Gastrocnemius medialis (tissue), 4 donors: Measurements from ENCODE around the gene AUTS2. TPM values are rescaled to one million over a fixed set of nuclear protein-coding genes. Genes with fewer than 3 reads are reported as not detected.
A peak's percentile ranks its signal among the peaks of the same experiment; 100 is the strongest.

Experiments used
- ATAC-seq, 2 donors: fragments of 150-250 bp; one replicate each; pipeline ENCODE4 v1.9.1; 2016
- DNase-seq, 2 donors: peaks; one replicate each; pipeline ENCODE4 v3.0.0-alpha.2; 2019
- H3K27ac ChIP-seq, 4 donors: fragments of 200-600 bp; sonication (generic); 1 replicate in 1 of 4; 2 replicates in 3 of 4; pipeline ENCODE4 v1.5.1; 2016 to 2018; ENCODE audit warnings: mild to moderate bottlenecking in 2 of 4, moderate library complexity in 1 of 4
- H3K27me3 ChIP-seq, 3 donors: fragments of 200-600 bp; sonication (generic) in 2 of 3; 1 replicate in 1 of 3; 2 replicates in 2 of 3; pipeline versions ENCODE4 v1.5.1 to v1.6.0; 2016 to 2019; ENCODE audit warnings: mild to moderate bottlenecking in 1 of 3, moderate library complexity in 1 of 3
- H3K36me3 ChIP-seq, 2 donors: fragments of 200-600 bp; sonication (generic) in 1 of 2; one replicate each; pipeline ENCODE4 v1.5.1; 2017 to 2018
- H3K4me1 ChIP-seq, 2 donors: fragments of 200-600 bp; sonication (generic) in 1 of 2; one replicate each; pipeline ENCODE4 v1.5.1; 2016 to 2017; ENCODE audit warnings: mild to moderate bottlenecking in 2 of 2
- H3K4me3 ChIP-seq, 4 donors: fragments of 200-600 bp; sonication (generic) in 3 of 4; 1 replicate in 1 of 4; 2 replicates in 3 of 4; pipeline ENCODE4 v1.5.1; 2016 to 2019; ENCODE audit warnings: mild to moderate bottlenecking in 2 of 4
- H3K9me3 ChIP-seq, 3 donors: fragments of 200-600 bp; sonication (generic) in 2 of 3; 1 replicate in 1 of 3; 2 replicates in 2 of 3; pipeline ENCODE4 v1.5.1; 2016 to 2019
- POLR2A ChIP-seq, 2 donors: fragments of 450-650 bp; IDR thresholded peaks; one replicate each; pipeline ENCODE4 v1.6.1; 2017; ENCODE audit warnings: antibody characterized with exemption in 2 of 2, mild to moderate bottlenecking in 2 of 2, moderate library complexity in 2 of 2
- in situ Hi-C, 4 donors: fragments of 200-750 bp; cut with MboI; loops; one replicate each; pipeline versions ENCODE4 v1.15.0 to v1.8.0; 2017; ENCODE audit warnings: low sequenced_read_pairs in 4 of 4
- intact Hi-C: fragments of 100-400 bp; cut with DNase I; formaldehyde crosslinking; loops from one replicate; pipeline ENCODE4 v1.15.1; 2023; ENCODE audit warnings: low total_unique reads
- total RNA-seq, 4 donors: library from RNA; depleted of rRNA; stranded (reverse); fragments of >200 nt; gene quantifications; one replicate each; pipeline versions ENCODE4 v1.1.0 to v1.2.3, GENCODE V29; 2016
- TF ChIP-seq, protein P1 (sequence below), 5 experiments: fragments of 450-650 bp in 3 of 5; fragments of 200-600 bp in 2 of 5; sonication (generic) in 2 of 5; IDR thresholded peaks in 4 of 5; conservative IDR thresholded peaks in 1 of 5; 1 replicate in 4 of 5; 2 replicates in 1 of 5; pipeline ENCODE4 v1.5.1; 2016 to 2019; ENCODE audit warnings: antibody characterized with exemption in 5 of 5, mild to moderate bottlenecking in 3 of 5, moderate library complexity in 3 of 5

Gene AUTS2
- total RNA-seq, 4 donors from 2014 or later: 2.5 to 16.2 (median 8.5) TPM

DNA sequence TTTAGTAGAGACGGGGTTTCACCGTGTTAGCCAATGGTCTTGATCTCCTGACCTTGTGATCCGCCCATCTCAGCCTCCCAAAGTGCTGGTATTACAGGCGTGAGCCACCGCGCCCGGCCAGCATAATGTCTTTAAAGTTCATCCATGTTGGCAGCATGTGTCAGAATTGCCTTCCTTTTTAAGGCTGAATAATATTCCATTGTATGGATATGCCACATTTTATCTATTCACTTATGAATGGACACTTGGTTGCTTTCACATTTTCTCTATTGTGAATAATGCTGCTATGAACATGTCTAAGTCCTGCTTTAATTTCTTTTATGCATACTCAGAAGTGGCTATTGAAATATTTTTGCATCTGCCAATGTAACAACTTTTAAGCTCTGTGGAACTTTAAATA lies 779.7 kb downstream of the AUTS2 start:
- Histone ChIP-seq H3K9me3 (no peaks in the 10 kb centered on the region), H3K4me1 (no peaks in the 10 kb centered on the region), H3K4me3 (no peak overlapping the region), H3K36me3 (no peaks in the 10 kb centered on the region), H3K27ac (no peak overlapping the region), H3K27me3 (no peaks in the 10 kb centered on the region)
- ATAC-seq (no peak), DNase-seq (no peak)
- in situ Hi-C loops (no loop called here), intact Hi-C loops (no loop called here)
- no peak for TF ChIP-seq POLR2A (IDR thresholded peaks at IDR 0.05)
- TF ChIP-seq, protein P1, sequence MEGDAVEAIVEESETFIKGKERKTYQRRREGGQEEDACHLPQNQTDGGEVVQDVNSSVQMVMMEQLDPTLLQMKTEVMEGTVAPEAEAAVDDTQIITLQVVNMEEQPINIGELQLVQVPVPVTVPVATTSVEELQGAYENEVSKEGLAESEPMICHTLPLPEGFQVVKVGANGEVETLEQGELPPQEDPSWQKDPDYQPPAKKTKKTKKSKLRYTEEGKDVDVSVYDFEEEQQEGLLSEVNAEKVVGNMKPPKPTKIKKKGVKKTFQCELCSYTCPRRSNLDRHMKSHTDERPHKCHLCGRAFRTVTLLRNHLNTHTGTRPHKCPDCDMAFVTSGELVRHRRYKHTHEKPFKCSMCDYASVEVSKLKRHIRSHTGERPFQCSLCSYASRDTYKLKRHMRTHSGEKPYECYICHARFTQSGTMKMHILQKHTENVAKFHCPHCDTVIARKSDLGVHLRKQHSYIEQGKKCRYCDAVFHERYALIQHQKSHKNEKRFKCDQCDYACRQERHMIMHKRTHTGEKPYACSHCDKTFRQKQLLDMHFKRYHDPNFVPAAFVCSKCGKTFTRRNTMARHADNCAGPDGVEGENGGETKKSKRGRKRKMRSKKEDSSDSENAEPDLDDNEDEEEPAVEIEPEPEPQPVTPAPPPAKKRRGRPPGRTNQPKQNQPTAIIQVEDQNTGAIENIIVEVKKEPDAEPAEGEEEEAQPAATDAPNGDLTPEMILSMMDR (IDR thresholded peaks at IDR 0.05 in 4 of 5, conservative IDR thresholded peaks at IDR 0.05 in 1 of 5): no peak

DNA sequence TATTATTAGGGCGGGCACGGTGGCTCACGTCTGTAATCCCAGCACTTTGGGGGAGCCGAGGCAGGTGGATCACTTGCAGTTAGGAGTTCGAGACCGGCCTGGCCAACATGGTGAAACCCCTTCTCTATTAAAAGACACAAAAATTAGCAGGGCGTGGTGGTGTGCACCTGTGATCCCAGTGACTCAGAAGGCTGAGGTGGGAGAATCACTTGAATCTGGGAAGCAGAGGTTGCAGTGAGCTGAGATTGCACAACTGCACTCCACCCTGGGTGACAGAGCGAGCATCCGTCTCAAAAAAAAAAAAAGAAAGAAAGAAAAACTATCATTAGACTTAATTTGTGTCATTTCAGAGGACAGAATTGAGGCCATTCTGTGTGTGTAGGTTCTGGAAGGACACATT lies 780.9 kb downstream of the AUTS2 start:
- H3K4me3 ChIP-seq: no peak overlapping the region
- H3K36me3 ChIP-seq: no peaks in the 10 kb centered on the region
- H3K9me3 ChIP-seq: no peaks in the 10 kb centered on the region
- intact Hi-C loops (no loop called here), in situ Hi-C loops (no loop called here)
- H3K27me3 ChIP-seq: no peaks in the 10 kb centered on the region
- ATAC-seq: no peak
- no peak for DNase-seq
- peak overlapping the region in 1 of 4 donors; percentile 52 for H3K27ac ChIP-seq
- TF ChIP-seq POLR2A (IDR thresholded peaks at IDR 0.05): no peak
- TF ChIP-seq, protein P1 (IDR thresholded peaks at IDR 0.05 in 4 of 5, conservative IDR thresholded peaks at IDR 0.05 in 1 of 5): no peak
- no peaks in the 10 kb centered on the region for H3K4me1 ChIP-seq

DNA sequence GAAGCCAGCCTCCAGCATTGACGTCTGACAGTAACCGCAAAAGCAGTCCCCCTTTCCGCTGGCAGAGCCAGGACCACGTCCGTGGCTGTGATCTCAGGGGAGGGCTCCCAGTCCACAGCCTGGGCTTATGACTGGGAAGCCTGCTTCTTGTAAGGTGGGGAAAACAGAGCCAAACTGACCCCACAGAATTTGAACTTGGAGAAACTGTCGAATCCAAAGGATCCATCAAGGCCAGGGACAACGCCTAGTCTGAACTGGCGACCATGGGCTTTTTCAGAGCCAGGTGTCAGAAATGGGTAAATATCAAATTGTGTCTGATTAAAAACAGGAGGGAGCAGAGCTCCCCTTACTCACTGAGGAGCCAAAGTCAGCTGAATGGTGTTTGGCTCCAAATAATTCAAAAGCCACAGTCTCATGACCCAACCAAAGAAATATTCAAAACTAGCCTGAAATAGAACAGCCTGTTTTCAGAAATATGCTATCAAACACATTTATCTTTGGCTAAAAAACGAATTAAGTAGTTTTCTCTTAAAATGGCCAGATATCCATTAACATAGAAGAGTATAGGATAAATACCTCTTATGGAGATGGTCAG lies 782.2 kb downstream of the AUTS2 start:
- no peak for ATAC-seq
- H3K4me1 ChIP-seq: no peaks in the 10 kb centered on the region
- no peak overlapping the region for H3K4me3 ChIP-seq
- H3K27ac ChIP-seq: peak overlapping the region; percentile 7 to 36 (median 26)
- no peaks in the 10 kb centered on the region for H3K27me3 ChIP-seq
- in situ Hi-C loops (no loop called here), intact Hi-C loops (no loop called here)
- no peaks in the 10 kb centered on the region for H3K36me3 ChIP-seq
- no peak for DNase-seq
- no peak for TF ChIP-seq POLR2A (IDR thresholded peaks at IDR 0.05)
- TF ChIP-seq, protein P1 (IDR thresholded peaks at IDR 0.05 in 4 of 5, conservative IDR thresholded peaks at IDR 0.05 in 1 of 5): no peak
- H3K9me3 ChIP-seq: no peaks in the 10 kb centered on the region

DNA sequence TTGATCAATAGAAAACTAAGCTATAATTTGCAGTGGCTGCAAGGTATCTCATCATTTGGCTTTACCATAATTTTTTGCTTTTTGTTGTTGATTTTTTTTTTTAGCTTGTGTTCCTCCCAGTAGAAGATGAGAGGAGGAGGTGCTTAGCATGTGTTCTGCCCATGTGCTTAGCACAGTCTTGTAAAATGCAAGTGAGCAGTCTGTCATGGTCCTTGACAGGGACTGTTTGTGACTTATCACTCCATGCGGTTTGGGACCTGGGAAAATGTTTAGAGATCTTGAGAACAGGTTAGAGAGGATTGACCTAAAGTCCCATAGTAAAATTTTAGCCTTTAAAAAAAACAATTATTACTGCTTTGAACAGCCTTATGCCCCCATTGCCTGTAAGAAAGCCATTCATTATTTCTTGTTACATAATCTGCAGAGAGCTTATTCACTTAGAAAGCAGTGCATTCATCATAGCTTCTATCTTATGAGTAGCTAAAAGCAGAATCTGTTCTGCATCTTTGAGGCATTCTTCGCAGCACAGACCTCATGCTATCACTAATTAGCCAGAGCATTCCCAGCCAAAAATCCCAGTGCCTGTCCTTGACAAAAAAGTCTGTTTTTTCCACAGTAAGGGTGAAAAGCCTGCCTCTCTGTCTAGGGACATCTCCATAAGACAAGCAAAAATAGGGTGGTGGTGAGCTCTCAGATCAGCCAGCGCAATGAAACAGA lies 784.9 kb downstream of the AUTS2 start:
- Histone ChIP-seq H3K9me3 (no peaks in the 10 kb centered on the region), H3K36me3 (no peaks in the 10 kb centered on the region), H3K27ac (no peak overlapping the region), H3K27me3 (no peaks in the 10 kb centered on the region), H3K4me3 (no peak overlapping the region), H3K4me1 (no peaks in the 10 kb centered on the region)
- in situ Hi-C loops (no loop called here), intact Hi-C loops (no loop called here)
- DNase-seq (no peak), ATAC-seq (no peak)
- TF ChIP-seq, protein P1 (IDR thresholded peaks at IDR 0.05 in 4 of 5, conservative IDR thresholded peaks at IDR 0.05 in 1 of 5): no peak
- TF ChIP-seq POLR2A (IDR thresholded peaks at IDR 0.05): no peak
